HepG2 (cell line): Measurements from ENCODE around the gene BIRC7. TPM values are rescaled to one million over a fixed set of nuclear protein-coding genes. Genes with fewer than 3 reads are reported as not detected.

Experiments used
- CERS6 ChIP-seq: sonication (generic); formaldehyde crosslinking; IDR thresholded peaks from 2 replicates; pipeline ENCODE4 v1.5.0; 2020; ENCODE audit warnings: missing genetic modification reagents
- DMAP1 ChIP-seq: IDR thresholded peaks from 2 replicates; pipeline ENCODE4 v1.6.1; 2016
- ELF3 ChIP-seq: IDR thresholded peaks from 2 replicates; pipeline ENCODE4 v1.6.1; 2016; ENCODE audit warnings: missing genetic modification reagents, missing compliant biosample characterization
- HES4 ChIP-seq: sonication (generic); formaldehyde crosslinking; IDR thresholded peaks from 2 replicates; pipeline ENCODE4 v1.9.0; 2021; ENCODE audit warnings: mild to moderate bottlenecking, missing genetic modification reagents, borderline replicate concordance
- HOXA3 ChIP-seq: sonication (generic); formaldehyde crosslinking; IDR thresholded peaks from 2 replicates; pipeline ENCODE4 v1.5.0; 2020; ENCODE audit warnings: missing genetic modification reagents
- HOXD1 ChIP-seq: sonication (generic); formaldehyde crosslinking; IDR thresholded peaks from 2 replicates; pipeline ENCODE4 v1.5.0; 2020; ENCODE audit warnings: missing genetic modification reagents
- IKZF1 ChIP-seq: fragments of 450-650 bp; IDR thresholded peaks from 2 replicates; pipeline ENCODE4 v1.7.1; 2016
- IRF9 ChIP-seq: sonication (generic); formaldehyde crosslinking; IDR thresholded peaks from 2 replicates; pipeline ENCODE4 v1.8.0; 2022; ENCODE audit warnings: missing genetic modification reagents, mild to moderate bottlenecking, borderline replicate concordance
- KDM3A ChIP-seq: IDR thresholded peaks from 2 replicates; pipeline ENCODE4 v1.6.1; 2018; ENCODE audit warnings: low read depth, missing compliant biosample characterization
- LCORL ChIP-seq, 2 experiments: fragments of 450-650 bp in 1 of 2; sonication (generic) in 1 of 2; formaldehyde crosslinking in 1 of 2; IDR thresholded peaks; 2 replicates each; pipeline versions ENCODE4 v1.5.0 to v1.6.1; 2017 to 2020; ENCODE audit warnings: antibody characterized with exemption in 1 of 2, missing genetic modification reagents in 1 of 2
- MEIS1 ChIP-seq: sonication (generic); formaldehyde crosslinking; IDR thresholded peaks from 2 replicates; pipeline ENCODE4 v1.9.0; 2021; ENCODE audit warnings: mild to moderate bottlenecking, missing genetic modification reagents, moderate library complexity, borderline replicate concordance
- MIXL1 ChIP-seq: IDR thresholded peaks from 2 replicates; pipeline ENCODE4 v1.6.1; 2016
- NCOR1 ChIP-seq: fragments of 200-600 bp; sonication (generic); IDR thresholded peaks from 2 replicates; pipeline ENCODE4 v1.7.0; 2017; ENCODE audit warnings: antibody characterized with exemption, low read length, borderline replicate concordance
- SIN3A ChIP-seq: IDR thresholded peaks from 2 replicates; pipeline ENCODE4 v1.6.1; 2011; ENCODE audit warnings: low read depth, mild to moderate bottlenecking, control low read depth, low read length, borderline replicate concordance
- TBX2 ChIP-seq: sonication (generic); formaldehyde crosslinking; IDR thresholded peaks from 2 replicates; pipeline ENCODE4 v1.5.0; 2020; ENCODE audit warnings: missing genetic modification reagents, mild to moderate bottlenecking, borderline replicate concordance
- TEAD2 ChIP-seq: sonication (generic); formaldehyde crosslinking; IDR thresholded peaks from 2 replicates; pipeline ENCODE4 v1.9.0; 2021; ENCODE audit warnings: missing genetic modification reagents
- THAP9 ChIP-seq: sonication (generic); formaldehyde crosslinking; IDR thresholded peaks from 2 replicates; pipeline ENCODE4; 2020; ENCODE audit warnings: missing genetic modification reagents, mild to moderate bottlenecking, borderline replicate concordance
- ZNF326 ChIP-seq: sonication (generic); formaldehyde crosslinking; IDR thresholded peaks from 2 replicates; pipeline ENCODE4 v1.4.0; 2020; ENCODE audit warnings: missing genetic modification reagents, borderline replicate concordance
- polyA plus RNA-seq, 8 experiments: library from polyadenylated mRNA; depleted of rRNA in 3 of 8; stranded (reverse) in 7 of 8; unstranded in 1 of 8; fragments of >200 nt; fragmentation: Illumina TruSeq in 4 of 8; extraction: Trizol in 4 of 8; gene quantifications; 2 replicates each; pipeline versions ENCODE4 v1.2.1 to v1.2.3, GENCODE V29; 2011 to 2016; ENCODE audit warnings: low read depth in 4 of 8, missing spikeins in 1 of 8, mixed read lengths in 1 of 8; ENCODE audit not compliant: insufficient read depth in 1 of 8
- total RNA-seq, 5 experiments: library from RNA; depleted of rRNA; stranded (reverse); fragments of >200 nt; fragmentation: Illumina TruSeq; extraction: Trizol; gene quantifications; 2 replicates each; pipeline ENCODE4 v1.2.3, GENCODE V29; 2016; ENCODE audit warnings: low read depth in 1 of 5

The BIRC7 gene
- total and polyA plus RNA-seq, 2 of the 13 experiments (the other 11 are each of a cell fraction or from before 2014, with no cell fraction given) = 0.27 to 5.1 TPM

GRCh38 chr20:63272105-63273058 is 36.7 kb downstream of the BIRC7 start, which contains the start of gene ARFGAP1 (continued):
- peak; percentile 97; the same call in 1 of the 2 replicates for TF ChIP-seq SIN3A
- TF ChIP-seq TEAD2 (CRISPR knock-in tag) = 0 out of 2 replicates have a peak, but pooled peaks have one; percentile 21
- no peak for TF ChIP-seq ZNF326 (CRISPR knock-in tag)
- TF ChIP-seq DMAP1 (CRISPR knock-in tag) = peak; percentile 78
- TF ChIP-seq TBX2 (CRISPR knock-in tag) = peak; percentile 66
- peak; percentile 23; the same call in 1 of the 2 replicates for TF ChIP-seq HOXD1 (CRISPR knock-in tag)
- TF ChIP-seq THAP9 (CRISPR knock-in tag) = peak; percentile 63; the same call in 1 of the 2 replicates
- no peak for TF ChIP-seq LCORL (IDR thresholded peaks at IDR 0.05)
- TF ChIP-seq LCORL (CRISPR knock-in tag; IDR thresholded peaks at IDR 0.05) = peak; percentile 68; the same call in 1 of the 2 replicates
- peak; percentile 61 for TF ChIP-seq MIXL1 (CRISPR knock-in tag)
- no peak for TF ChIP-seq CERS6 (CRISPR knock-in tag)
- no peak for TF ChIP-seq IKZF1
- peak; percentile 79 for TF ChIP-seq HES4 (CRISPR knock-in tag)
- TF ChIP-seq NCOR1 = no peak
- peak; percentile 91 for TF ChIP-seq ELF3 (CRISPR knock-in tag)
- TF ChIP-seq KDM3A (CRISPR knock-in tag) = peak; percentile 54; the same call in 1 of the 2 replicates
- peak; percentile 95 for TF ChIP-seq HOXA3 (CRISPR knock-in tag)
- peak; percentile 79; the same call in 1 of the 2 replicates for TF ChIP-seq IRF9 (CRISPR knock-in tag)
- TF ChIP-seq MEIS1 (CRISPR knock-in tag) = peak; percentile 34; the same call in 1 of the 2 replicates
